GM19238 (cell line): ENCODE measurements around the gene KDM6B.
"Not testable (repeated sequence)": the region's sequence is repeated elsewhere in the genome, so short reads cannot be mapped to it uniquely, and the experiment has no call there.

Experiments
- DNase-seq: peaks from one replicate; pipeline ENCODE4 v3.0.0; 2011; ENCODE audit warnings: low spot score; ENCODE audit not compliant: insufficient read length

The KDM6B gene

DNA sequence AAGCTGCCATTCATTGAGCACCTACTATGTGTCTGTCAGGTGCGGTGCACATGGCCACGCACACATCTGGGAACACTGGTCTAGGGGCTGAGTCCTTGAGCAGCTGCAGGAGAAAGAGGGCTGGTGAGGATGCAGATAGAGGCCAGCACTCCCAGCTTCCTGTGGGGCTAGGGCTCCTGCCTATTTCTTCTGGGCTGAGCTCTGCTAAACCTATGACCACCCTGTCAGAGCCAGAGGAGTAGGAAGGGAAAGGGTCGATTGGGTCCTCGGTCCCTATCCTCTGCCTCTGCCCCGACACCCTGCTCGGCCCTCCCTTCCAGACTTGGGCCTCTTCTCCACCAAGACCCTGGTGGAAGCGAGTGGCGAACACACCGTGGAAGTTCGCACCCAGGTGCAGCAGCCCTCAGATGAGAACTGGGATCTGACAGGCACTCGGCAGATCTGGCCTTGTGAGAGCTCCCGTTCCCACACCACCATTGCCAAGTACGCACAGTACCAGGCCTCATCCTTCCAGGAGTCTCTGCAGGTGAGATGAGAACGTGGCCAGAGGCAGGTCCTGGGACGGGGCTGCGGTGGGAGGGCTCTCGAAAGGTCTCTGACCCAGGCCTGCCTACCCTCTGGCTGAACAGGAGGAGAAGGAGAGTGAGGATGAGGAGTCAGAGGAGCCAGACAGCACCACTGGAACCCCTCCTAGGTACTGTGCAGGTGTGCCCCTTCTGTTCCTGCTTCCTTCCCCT lies 16.9 kb downstream of the KDM6B start:
- no peak for DNase-seq

DNA sequence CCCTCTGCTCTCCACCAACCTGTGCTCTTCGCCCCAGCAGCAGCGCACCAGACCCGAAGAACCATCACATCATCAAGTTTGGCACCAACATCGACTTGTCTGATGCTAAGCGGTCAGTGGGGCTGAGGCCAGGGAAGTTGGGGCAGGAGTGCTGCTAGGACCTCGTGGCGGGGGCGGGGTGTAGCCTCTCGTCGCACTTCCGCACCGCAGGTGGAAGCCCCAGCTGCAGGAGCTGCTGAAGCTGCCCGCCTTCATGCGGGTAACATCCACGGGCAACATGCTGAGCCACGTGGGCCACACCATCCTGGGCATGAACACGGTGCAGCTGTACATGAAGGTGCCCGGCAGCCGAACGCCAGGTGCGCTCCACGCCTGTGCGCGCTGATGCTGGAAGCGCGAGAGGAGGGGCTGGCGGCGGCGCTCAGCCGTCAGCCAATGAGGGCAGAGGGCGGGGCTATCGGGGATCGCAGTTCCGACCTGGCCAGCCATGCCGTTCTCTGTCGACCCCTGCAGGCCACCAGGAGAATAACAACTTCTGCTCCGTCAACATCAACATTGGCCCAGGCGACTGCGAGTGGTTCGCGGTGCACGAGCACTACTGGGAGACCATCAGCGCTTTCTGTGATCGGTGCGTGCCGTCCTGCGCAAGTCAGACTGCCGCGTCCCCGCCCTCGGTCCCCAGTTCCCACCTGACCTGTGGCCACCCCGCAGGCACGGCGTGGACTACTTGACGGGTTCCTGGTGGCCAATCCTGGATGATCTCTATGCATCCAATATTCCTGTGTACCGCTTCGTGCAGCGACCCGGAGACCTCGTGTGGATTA lies 17.6 kb downstream of the KDM6B start:
- peak; percentile 93 for DNase-seq

DNA sequence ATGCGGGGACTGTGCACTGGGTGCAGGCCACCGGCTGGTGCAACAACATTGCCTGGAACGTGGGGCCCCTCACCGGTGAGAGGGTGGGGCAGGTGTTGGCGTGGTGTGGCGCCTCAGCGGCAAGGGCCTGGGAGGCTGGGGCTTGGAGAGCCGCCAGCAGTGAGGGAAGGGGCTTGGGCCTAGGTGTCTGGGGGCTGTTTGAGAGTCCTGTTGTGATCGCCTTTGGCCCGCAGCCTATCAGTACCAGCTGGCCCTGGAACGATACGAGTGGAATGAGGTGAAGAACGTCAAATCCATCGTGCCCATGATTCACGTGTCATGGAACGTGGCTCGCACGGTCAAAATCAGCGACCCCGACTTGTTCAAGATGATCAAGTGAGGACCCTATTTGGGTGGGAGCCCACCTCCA lies 18.2 kb downstream of the KDM6B start:
- no peak for DNase-seq

DNA sequence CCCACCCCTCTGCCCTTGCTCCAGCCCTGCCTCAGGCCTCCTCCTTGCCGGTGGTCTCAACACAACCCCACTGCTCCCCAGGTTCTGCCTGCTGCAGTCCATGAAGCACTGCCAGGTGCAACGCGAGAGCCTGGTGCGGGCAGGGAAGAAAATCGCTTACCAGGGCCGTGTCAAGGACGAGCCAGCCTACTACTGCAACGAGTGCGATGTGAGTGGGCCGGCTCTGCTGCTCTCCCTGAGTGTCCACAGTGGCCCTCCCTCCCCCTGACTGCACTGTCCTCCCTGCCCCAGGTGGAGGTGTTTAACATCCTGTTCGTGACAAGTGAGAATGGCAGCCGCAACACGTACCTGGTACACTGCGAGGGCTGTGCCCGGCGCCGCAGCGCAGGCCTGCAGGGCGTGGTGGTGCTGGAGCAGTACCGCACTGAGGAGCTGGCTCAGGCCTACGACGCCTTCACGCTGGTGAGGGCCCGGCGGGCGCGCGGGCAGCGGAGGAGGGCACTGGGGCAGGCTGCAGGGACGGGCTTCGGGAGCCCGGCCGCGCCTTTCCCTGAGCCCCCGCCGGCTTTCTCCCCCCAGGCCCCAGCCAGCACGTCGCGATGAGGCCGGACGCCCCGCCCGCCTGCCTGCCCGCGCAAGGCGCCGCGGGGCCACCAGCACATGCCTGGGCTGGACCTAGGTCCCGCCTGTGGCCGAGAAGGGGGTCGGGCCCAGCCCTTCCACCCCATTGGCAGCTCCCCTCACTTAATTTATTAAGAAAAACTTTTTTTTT lies 19.1 kb downstream of the KDM6B start:
- no peak for DNase-seq

DNA sequence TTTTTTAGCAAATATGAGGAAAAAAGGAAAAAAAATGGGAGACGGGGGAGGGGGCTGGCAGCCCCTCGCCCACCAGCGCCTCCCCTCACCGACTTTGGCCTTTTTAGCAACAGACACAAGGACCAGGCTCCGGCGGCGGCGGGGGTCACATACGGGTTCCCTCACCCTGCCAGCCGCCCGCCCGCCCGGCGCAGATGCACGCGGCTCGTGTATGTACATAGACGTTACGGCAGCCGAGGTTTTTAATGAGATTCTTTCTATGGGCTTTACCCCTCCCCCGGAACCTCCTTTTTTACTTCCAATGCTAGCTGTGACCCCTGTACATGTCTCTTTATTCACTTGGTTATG lies 19.6 kb downstream of the KDM6B start:
- DNase-seq, result no peak

DNA sequence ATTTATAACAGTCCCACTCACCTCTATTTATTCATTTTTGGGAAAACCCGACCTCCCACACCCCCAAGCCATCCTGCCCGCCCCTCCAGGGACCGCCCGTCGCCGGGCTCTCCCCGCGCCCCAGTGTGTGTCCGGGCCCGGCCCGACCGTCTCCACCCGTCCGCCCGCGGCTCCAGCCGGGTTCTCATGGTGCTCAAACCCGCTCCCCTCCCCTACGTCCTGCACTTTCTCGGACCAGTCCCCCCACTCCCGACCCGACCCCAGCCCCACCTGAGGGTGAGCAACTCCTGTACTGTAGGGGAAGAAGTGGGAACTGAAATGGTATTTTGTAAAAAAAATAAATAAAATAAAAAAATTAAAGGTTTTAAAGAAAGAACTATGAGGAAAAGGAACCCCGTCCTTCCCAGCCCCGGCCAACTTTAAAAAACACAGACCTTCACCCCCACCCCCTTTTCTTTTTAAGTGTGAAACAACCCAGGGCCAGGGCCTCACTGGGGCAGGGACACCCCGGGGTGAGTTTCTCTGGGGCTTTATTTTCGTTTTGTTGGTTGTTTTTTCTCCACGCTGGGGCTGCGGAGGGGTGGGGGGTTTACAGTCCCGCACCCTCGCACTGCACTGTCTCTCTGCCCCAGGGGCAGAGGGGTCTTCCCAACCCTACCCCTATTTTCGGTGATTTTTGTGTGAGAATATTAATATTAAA lies 20.2 kb downstream of the KDM6B start:
- DNase-seq, result no peak

DNA sequence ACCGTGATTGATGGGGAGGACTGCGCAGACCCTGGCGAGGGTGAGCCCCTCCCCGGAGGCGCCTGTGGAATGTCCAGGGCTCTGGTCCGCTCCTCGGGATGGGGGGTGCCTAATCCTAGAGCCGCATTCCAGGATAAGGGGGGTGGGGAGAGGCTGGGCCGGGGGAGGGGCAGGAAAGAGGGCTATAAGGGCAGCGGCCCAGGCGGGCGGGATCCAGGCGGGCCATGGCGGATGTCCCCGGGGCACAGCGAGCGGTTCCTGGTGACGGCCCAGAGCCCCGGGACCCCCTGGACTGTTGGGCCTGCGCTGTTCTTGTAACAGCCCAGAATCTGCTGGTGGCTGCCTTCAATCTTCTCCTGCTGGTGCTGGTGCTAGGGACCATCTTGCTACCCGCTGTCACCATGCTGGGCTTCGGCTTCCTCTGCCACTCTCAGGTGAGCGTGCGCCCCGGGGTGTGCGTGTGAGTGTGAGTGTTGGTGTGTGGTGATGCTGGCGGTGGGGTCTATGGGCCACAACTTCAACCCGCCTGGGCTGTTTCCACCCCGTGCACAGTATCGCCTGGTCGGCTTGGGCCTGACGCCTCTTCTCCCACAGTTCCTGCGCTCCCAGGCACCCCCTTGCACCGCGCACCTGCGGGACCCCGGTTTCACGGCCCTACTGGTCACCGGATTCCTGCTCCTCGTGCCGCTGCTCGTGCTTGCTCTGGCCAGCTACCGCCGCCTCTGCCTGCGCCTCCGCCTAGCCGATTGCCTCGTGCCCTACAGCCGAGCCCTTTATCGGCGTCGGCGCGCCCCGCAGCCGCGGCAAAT lies 21.0 kb downstream of the KDM6B start, which contains the start of gene TMEM88:
Gene TMEM88, plus strand, starts transcription at position 216 of the 809 bp plus-strand sequence. Its CDS starts 9 bp downstream, at position 225.
- DNase-seq, result no peak

DNA sequence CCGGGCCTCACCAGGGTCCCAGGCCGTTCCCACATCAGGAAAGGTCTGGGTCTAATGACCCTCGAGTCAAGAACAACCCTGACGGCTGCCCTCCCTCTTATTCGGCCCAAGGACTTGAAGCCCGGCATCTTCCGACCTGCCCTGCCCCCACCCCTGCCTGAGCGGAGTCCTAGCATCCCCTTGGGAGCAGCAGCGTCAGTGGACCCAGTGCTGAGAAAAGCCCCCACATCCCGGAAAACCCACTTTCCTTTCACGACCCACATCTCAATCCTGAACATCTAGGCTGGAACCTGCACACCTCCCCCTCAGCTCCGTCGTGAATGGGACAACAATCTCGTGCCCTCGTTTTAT lies 21.6 kb downstream of the KDM6B start:
- DNase-seq, result no peak

DNA sequence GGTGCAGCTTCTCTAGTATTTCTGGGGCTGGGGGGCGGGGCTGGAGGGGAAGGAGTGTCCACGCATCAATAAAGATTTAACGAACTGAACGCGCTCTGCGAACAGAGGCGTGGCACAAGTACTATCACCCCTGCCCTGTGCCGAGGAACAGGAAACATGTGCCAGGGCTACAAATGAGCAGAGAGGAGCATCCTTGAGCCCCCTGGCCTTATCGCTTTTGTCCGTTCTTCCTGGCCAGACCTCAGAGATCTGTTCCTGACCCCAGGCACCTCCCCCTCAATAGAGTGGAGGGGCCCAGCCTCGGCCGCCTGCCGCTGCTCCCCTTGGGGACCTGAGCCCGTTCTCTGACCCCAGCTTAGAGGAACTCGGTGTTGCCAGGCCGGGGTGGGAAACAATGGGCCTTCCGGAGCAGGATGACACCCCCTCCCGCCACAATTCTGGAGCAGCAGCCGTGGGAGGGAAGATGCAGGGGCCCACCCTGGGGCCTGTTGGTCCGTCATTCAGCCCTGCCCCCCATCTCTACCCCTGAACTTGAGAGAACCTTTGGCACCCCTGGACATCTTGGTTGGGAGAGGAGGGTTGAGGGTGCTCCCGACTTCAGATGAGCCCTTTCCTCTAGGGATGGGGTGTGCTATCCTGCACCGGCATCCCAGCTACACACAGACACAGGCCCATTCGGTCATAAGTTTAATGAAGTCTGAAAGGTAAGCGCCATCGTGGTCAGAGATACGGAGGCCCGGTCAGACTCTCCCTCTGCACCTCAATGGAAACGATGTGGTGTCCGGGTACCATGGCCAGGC lies 22.2 kb downstream of the KDM6B start:
- DNase-seq, result no peak

DNA sequence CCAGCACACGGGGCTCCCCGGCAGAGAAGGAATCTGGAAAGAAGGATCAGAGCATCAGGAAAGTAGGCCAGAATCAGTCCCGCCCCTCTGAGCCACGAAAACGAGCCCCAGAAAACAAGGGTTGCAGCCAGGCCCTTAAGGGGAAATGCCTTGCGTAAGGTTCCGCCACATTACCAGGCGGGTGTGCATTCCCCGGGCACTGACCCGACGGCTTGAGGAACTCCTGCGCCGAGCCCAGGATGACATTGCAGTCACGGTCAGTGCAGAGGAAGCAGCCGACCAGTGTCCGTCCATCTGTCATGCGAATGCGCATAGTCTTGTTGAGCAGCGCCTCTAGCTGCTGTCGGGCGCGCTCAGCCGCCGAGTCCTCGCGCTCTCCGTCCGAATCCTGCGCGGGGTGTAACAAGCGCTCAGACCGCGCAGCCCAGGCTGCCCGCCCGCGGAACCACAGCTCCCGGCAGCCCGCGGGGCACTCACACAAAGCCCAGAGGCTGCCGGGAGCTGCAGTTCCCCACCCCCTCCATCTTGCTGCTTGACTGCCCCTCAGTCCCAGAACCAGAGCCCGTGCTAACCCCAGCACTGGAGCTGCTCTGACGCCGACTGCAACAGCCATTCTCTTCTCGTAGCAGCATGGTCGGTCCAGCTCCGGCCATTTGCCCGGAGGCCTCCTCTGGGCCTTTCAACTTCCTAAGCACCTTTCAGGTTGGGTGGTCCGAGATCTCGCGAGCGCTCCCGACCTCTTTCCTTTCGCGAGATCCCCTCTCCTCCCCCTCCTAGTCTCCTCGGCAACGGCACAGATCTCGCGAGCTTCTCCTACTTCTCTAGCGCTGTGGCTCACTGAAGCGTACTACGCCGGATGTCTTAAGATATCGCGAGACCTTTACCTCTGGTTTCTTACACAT lies 23.0 kb downstream of the KDM6B start, which contains the start of gene NAA38:
Gene NAA38, minus strand, starts transcription at position 749 of the 902 bp plus-strand sequence. Its CDS starts 96 bp downstream, at position 653.
- DNase-seq, result peak; percentile 94

DNA sequence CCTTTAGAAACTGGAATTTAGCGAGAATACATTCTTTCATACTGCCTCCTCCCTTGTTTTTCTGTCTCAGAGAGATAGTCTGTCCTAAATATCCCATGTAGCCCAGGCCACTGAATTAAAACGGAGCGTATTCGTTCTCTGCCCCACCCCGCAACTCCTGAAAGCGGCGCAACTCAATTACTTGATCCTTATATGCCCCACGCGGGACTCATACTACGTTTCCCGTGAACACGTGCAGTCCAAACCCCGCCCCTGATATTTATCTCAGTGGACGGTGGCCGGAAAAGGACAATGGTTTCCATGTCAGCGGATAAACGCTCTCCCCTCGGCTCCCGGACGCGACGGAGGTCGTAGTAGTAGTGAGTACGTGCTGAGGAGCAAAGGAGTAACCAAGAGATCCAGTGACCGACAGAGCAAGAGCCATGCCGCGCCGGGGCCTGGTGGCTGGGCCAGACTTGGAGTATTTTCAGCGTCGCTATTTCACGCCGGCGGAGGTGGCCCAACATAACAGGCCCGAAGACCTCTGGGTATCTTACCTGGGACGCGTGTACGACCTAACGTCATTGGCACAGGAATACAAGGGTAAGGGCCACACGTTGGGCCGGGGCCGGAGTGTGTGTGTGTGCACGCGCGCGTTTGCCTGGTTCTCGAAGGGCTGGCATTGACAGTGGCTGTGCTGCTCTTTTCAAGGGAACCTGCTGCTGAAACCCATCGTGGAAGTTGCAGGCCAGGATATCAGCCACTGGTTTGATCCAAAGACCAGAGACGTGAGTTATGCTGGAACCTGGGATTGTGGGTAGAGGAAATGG lies 23.9 kb downstream of the KDM6B start, which contains the start of gene CYB5D1:
Gene CYB5D1, plus strand, starts transcription at position 291 of the 809 bp plus-strand sequence. Its CDS starts 132 bp downstream, at position 423.
- peak; percentile 60 for DNase-seq

DNA sequence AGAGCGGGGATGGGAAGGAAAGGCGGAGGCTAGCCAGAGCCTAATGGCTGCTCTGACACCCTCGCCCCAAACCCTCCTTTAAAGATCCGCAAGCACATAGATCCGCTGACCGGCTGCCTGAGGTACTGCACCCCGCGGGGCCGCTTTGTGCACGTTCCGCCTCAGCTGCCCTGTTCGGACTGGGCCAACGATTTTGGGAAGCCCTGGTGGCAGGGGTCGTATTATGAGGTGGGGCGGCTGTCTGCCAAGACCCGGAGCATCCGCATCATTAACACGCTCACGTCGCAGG lies 24.4 kb downstream of the KDM6B start:
- no peak for DNase-seq

DNA sequence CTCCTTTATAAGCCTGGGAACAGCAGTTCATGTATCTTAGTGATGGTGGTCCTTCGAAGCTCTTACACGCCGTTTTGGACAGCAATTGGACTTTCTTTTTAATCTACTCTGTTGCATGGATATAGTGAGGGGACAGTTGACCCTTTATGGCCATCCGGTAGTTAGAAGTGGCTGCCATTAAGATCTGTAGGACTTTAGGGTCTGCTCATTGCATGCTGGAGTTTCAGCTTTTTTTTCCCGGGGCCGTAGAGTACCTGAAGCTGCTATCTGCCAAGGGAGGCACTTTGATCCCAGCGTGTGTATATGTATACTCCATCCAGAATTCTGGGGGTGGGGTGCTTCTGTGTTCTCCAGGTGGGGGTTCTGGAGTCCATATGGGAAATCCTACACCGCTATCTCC lies 25.0 kb downstream of the KDM6B start:
- DNase-seq, result no peak

DNA sequence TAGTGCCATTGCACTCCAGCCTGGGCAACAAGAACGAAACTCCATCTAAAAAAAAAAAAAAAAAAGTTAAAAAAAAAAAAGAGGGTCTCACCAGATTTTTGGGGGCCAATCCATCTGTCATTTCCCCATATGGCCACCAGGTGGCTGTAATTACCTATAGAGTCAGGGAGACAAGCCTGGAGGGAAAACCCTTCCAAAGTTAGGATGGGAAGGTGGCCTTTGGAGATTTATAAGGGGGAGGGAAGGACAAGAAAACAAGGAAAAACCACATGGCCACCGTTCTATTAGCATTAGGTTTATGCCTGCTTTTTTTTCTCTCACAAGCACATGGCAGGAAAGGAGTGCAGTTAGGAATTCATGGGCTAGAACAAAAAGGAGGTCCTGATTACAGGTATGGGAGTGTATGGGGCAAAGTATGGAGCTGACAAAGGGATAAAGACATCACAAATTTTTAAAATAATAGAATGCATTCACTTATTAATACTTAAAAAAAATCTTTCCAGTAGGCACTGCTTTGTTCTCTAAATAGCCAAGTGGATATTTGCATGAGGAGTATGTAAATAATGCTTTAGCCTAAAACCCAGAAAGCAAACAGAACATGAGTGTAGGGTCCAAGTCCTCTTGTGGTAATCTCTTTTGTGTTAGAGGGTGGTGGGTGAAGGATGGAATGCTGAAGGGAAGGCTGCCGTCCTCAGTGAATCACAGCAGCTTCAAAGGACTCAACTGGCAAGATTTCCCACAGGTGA lies 28.8 kb downstream of the KDM6B start:
- no peak for DNase-seq

DNA sequence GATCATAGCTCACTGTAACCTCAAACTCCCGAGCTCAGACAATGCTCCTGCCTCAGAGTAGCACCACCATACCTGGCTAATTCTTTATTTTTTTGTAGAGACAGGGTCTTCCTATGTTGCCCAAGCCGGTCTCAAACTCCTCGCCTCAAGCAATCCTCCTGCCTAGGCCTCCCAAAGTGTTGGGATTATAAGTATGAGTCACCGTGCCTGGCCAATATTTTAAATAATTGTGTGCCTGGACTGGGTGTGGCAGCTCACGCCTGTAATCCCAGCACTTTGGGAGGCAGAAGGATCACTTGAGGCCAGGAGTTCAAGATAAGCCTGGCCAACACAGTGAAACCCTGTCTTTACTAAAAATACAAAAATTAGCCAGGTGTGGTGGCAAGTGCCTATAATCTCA lies 30.4 kb downstream of the KDM6B start:
- not testable (repeated sequence) for DNase-seq

DNA sequence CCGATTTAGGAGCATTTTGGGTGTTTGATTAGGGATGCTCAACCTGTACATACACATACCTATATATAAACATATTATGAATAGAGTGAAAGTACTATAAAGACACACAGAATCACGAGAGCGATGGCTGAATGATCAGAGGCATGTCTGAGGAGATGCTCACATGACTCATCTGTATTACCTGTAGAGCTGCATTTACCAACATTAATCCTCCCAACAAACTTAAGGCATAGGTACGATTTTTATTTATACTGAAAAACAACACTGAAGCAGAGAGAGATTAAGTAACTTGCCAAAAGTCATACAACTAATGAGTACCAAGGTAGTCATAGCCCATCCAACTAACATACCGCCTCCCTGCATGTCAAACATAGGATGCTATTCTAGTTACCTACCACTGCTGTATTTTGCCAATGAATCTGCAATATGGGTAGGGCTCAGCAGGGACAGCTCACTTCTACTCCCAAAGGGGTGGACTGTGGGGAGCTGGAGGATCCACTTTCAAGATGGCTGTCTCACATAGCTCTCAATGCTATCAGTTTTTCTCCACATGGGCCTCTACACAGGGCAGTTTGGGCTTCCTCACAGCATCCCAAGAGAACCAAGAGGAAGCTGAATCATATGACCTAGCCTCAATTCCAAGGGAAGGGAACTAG lies 31.1 kb downstream of the KDM6B start:
- DNase-seq, result no peak

DNA sequence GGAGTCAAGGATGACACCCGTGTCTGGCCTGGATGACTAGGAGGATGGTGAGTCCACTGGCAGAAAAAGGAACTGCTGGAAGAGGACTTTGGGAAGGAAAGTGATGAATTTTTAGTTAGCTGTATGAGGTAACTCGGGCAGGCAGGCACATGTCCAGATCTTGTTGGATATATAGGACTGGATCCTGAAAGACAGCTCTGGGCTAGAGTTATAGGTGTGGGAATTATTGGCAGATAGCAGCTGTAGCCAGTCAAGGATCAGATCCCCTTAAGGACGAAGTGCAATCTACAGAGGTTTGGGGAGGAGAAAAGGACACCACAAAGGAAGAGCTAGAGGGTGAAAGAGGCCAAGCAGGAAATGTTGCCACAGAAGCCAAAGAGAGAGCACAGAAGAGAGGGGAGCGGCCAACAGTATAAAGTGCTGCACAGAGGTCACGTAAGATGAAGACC lies 33.9 kb downstream of the KDM6B start:
- DNase-seq, result no peak
